PC-9 (cell line): ENCODE results near the gene TAS2R41.

Experiments
- EZH2 ChIP-seq: fragments of 200-600 bp; sonication (generic); IDR thresholded peaks from 2 replicates; pipeline ENCODE4 v1.8.0; 2017; ENCODE audit warnings: antibody characterized with exemption, low read depth
- TF ChIP-seq, protein P1 (sequence below): fragments of 200-600 bp; sonication (generic); conservative IDR thresholded peaks from 2 replicates; pipeline ENCODE4 v1.6.1; 2017; ENCODE audit warnings: mixed run types, antibody characterized with exemption, mild to moderate bottlenecking, moderate library complexity

DNA sequence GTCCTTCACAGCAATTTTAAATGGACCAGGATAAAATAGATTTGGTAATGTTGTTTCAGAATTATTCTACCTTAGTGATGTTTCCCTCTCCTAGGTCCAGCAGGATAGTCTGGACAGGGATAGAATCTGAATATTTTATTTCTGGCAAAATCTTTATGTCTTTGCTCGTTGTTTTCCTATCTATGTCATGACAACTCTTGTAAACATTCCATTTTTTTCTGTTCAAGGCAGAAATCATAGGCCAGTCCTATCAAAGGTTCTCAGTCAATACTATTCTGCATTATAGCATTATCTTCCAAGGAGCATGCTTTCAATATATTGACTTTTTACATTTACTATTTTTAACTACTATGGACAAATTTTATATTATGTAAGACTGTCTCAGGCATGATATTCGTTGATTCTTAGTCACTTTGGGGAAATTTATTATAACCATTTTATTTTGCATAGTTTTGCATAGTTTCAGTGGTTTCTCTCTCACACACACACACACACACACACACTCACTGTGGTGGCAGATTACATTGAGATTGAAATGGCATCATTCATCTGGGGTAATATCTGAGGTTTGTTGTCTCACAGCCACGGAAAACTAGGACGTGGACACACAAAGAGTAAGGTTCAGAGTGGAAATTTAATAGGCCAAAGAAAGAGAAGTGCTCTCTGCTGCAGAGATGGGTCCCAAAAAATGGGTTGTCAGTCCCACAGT, 17.2 kb upstream of the TAS2R41 start:
- TF ChIP-seq, protein P1, sequence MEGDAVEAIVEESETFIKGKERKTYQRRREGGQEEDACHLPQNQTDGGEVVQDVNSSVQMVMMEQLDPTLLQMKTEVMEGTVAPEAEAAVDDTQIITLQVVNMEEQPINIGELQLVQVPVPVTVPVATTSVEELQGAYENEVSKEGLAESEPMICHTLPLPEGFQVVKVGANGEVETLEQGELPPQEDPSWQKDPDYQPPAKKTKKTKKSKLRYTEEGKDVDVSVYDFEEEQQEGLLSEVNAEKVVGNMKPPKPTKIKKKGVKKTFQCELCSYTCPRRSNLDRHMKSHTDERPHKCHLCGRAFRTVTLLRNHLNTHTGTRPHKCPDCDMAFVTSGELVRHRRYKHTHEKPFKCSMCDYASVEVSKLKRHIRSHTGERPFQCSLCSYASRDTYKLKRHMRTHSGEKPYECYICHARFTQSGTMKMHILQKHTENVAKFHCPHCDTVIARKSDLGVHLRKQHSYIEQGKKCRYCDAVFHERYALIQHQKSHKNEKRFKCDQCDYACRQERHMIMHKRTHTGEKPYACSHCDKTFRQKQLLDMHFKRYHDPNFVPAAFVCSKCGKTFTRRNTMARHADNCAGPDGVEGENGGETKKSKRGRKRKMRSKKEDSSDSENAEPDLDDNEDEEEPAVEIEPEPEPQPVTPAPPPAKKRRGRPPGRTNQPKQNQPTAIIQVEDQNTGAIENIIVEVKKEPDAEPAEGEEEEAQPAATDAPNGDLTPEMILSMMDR = no peak
- TF ChIP-seq EZH2 = no peak
